ENCODE measurements around the gene LY9. TPM values are rescaled to one million over a fixed set of nuclear protein-coding genes. Genes with fewer than 3 reads are reported as not detected.
"Not testable (repeated sequence)": the region's sequence is repeated elsewhere in the genome, so short reads cannot be mapped to it uniquely, and the experiment has no call there.

LY9 gene
- total RNA-seq, 4 donors from 2014 or later, result 1.6 to 39.6 (median 3.6) TPM

GRCh38 chr1:160780398-160780755 lies 15.6 kb upstream of the LY9 start:
- peaks cover 0 to 22% (median 12%) of the 10 kb centered on the region in 4 donors for H3K4me1 ChIP-seq
- TF ChIP-seq POLR2A (IDR thresholded peaks at IDR 0.05) (no peak), CTCF (IDR thresholded peaks at IDR 0.05) (no peak)
- no peak overlapping the region for H3K4me3 ChIP-seq
- H3K27ac ChIP-seq, result no peak overlapping the region
- no peak for DNase-seq
- H3K9me3 ChIP-seq, result no peaks in the 10 kb centered on the region
- H3K27me3 ChIP-seq, result no peaks in the 10 kb centered on the region
- H3K36me3 ChIP-seq, result no peaks in the 10 kb centered on the region

- peak in 2 of 3 donors; percentile 56 to 77 for DNase-seq
- H3K27me3 ChIP-seq, result no peaks in the 10 kb centered on the region
- H3K27ac ChIP-seq, result peak overlapping the region; percentile 76 to 82 (median 81)
- peaks cover 0 to 22% (median 12%) of the 10 kb centered on the region in 4 donors for H3K4me1 ChIP-seq
- no peak overlapping the region for H3K4me3 ChIP-seq
- no peaks in the 10 kb centered on the region for H3K36me3 ChIP-seq
- H3K9me3 ChIP-seq, result no peaks in the 10 kb centered on the region
- TF ChIP-seq CTCF (IDR thresholded peaks at IDR 0.05) (no peak), POLR2A (IDR thresholded peaks at IDR 0.05) (no peak)
Observed at GRCh38 chr1:160781186-160781766, 14.7 kb upstream of the LY9 start.

- peak in 2 of 3 donors; percentile 56 to 72 for DNase-seq
- Histone ChIP-seq H3K4me3 (peak overlapping the region in 1 of 4 donors; percentile 2), H3K9me3 (no peaks in the 10 kb centered on the region), H3K27ac (peak overlapping the region; percentile 76 to 82 (median 81)), H3K36me3 (no peaks in the 10 kb centered on the region), H3K27me3 (no peaks in the 10 kb centered on the region), H3K4me1 (peaks cover 0 to 22% (median 12%) of the 10 kb centered on the region in 4 donors)
- TF ChIP-seq POLR2A (IDR thresholded peaks at IDR 0.05), result no peak
- TF ChIP-seq CTCF (IDR thresholded peaks at IDR 0.05), result no peak
Observed at GRCh38 chr1:160781914-160782689, 13.9 kb upstream of the LY9 start.

GRCh38 chr1:160782988-160783765 lies 12.8 kb upstream of the LY9 start:
- not testable (repeated sequence) for H3K36me3 ChIP-seq
- peak in 2 of 3 donors; percentile 76 to 84 for DNase-seq
- peak overlapping the region; percentile 76 to 82 (median 81) for H3K27ac ChIP-seq

GRCh38 chr1:160789051-160789701 lies 6.8 kb upstream of the LY9 start:
- Histone ChIP-seq H3K27ac (peak overlapping the region in 2 of 4 donors; percentile 88 to 92), H3K4me3 (no peak overlapping the region), H3K9me3 (no peaks in the 10 kb centered on the region), H3K27me3 (no peaks in the 10 kb centered on the region), H3K36me3 (no peaks in the 10 kb centered on the region), H3K4me1 (peaks cover 0 to 7% (median 0%) of the 10 kb centered on the region in 4 donors)
- no peak for DNase-seq
- TF ChIP-seq POLR2A (IDR thresholded peaks at IDR 0.05) (no peak), CTCF (IDR thresholded peaks at IDR 0.05) (no peak)

More at GRCh38 chr1:160782988-160783765, 12.8 kb upstream of the LY9 start:
- not testable (repeated sequence) for H3K9me3 ChIP-seq, H3K27me3 ChIP-seq
- Histone ChIP-seq H3K4me3 (peak overlapping the region in 1 of 4 donors; percentile 14), H3K4me1 (peaks cover 0 to 22% (median 12%) of the 10 kb centered on the region in 4 donors)
